ENCODE measurements around the gene ATP2B1.

DNA sequence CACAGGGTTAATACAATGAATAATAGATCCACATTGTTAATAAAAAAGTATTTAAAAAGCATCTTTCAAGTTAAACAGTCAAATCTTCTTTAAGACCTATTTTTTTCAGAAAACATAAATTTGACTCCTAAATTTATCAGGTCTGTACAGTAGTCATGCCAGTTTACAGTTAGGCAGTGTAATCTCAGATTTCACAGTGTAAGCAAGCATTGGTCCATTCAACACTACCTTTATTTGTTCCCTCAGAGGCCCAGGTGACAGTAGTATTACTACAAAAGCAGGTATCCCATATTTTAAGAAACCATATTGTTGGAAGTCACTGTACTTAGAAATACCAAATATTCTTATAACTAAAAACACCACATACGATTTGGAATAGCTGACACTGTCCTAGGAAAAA is 6.1 kb downstream of the ATP2B1 start:
- TF ChIP-seq POLR2A (IDR thresholded peaks at IDR 0.05; ENCODE audit: low read length) (no peak), RFX5 (IDR thresholded peaks at IDR 0.05) (no peak), CEBPB (IDR thresholded peaks at IDR 0.05) (no peak), KDM1A (IDR thresholded peaks at IDR 0.05; ENCODE audit: low read depth) (no peak)
- TF ChIP-seq, protein P1, sequence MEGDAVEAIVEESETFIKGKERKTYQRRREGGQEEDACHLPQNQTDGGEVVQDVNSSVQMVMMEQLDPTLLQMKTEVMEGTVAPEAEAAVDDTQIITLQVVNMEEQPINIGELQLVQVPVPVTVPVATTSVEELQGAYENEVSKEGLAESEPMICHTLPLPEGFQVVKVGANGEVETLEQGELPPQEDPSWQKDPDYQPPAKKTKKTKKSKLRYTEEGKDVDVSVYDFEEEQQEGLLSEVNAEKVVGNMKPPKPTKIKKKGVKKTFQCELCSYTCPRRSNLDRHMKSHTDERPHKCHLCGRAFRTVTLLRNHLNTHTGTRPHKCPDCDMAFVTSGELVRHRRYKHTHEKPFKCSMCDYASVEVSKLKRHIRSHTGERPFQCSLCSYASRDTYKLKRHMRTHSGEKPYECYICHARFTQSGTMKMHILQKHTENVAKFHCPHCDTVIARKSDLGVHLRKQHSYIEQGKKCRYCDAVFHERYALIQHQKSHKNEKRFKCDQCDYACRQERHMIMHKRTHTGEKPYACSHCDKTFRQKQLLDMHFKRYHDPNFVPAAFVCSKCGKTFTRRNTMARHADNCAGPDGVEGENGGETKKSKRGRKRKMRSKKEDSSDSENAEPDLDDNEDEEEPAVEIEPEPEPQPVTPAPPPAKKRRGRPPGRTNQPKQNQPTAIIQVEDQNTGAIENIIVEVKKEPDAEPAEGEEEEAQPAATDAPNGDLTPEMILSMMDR (IDR thresholded peaks at IDR 0.05), result no peak
